GM23338 (cell line): ENCODE results near the gene NLRP1. TPM values are rescaled to one million over a fixed set of nuclear protein-coding genes. Genes with fewer than 3 reads are reported as not detected.

Experiments used
- ATAC-seq: fragments of 200-7000 bp; cut with Tn5 transposase; 3 replicates; pipeline ENCODE4 v1.9.1; 2020
- DNase-seq: peaks from one replicate; pipeline ENCODE4 v3.0.0-alpha.2; 2015; ENCODE audit warnings: low spot score
- H2AFZ ChIP-seq: fragments of 200-600 bp; sonication (generic); 2 replicates; pipeline ENCODE4 v1.8.0; 2016; ENCODE audit warnings: antibody characterized with exemption, mild to moderate bottlenecking, moderate library complexity
- H3F3A ChIP-seq: fragments of 200-600 bp; sonication (generic); replicated peaks from 2 replicates; pipeline ENCODE4 v1.8.0; 2017; ENCODE audit warnings: antibody characterized with exemption, mixed run types, low read depth
- H3K27ac ChIP-seq: fragments of 200-600 bp; sonication (generic); 2 replicates; pipeline ENCODE4 v1.6.1; 2016; ENCODE audit warnings: low read depth
- H3K27me3 ChIP-seq: fragments of 200-600 bp; sonication (generic); 2 replicates; pipeline ENCODE4 v1.8.0; 2016; ENCODE audit warnings: mild to moderate bottlenecking, mixed run types, moderate library complexity; ENCODE audit not compliant: insufficient read depth
- H3K36me3 ChIP-seq: fragments of 200-600 bp; sonication (generic); 2 replicates; pipeline ENCODE4 v1.8.0; 2016; ENCODE audit warnings: mild to moderate bottlenecking; ENCODE audit not compliant: insufficient read depth
- H3K4me1 ChIP-seq: fragments of 200-600 bp; sonication (generic); 2 replicates; pipeline ENCODE4 v1.8.0; 2016; ENCODE audit warnings: mild to moderate bottlenecking, moderate library complexity; ENCODE audit not compliant: insufficient read depth
- H3K4me2 ChIP-seq: fragments of 200-600 bp; sonication (generic); 2 replicates; pipeline ENCODE4 v1.7.1; 2017; ENCODE audit warnings: mixed run types
- H3K4me3 ChIP-seq: fragments of 200-600 bp; sonication (generic); 2 replicates; pipeline ENCODE4 v1.6.1; 2016; ENCODE audit warnings: mixed run types
- H3K79me2 ChIP-seq: fragments of 200-600 bp; sonication (generic); replicated peaks from 2 replicates; pipeline ENCODE4 v1.8.0; 2017; ENCODE audit warnings: mild to moderate bottlenecking; ENCODE audit not compliant: insufficient read depth
- H3K9me2 ChIP-seq: fragments of 200-600 bp; sonication (generic); 2 replicates; pipeline ENCODE4 v1.8.0; 2017; ENCODE audit not compliant: insufficient read depth
- H4K20me1 ChIP-seq: fragments of 200-600 bp; sonication (generic); replicated peaks from 2 replicates; pipeline ENCODE4 v1.8.0; 2017; ENCODE audit warnings: mild to moderate bottlenecking; ENCODE audit not compliant: insufficient read depth
- H3K27ac Mint-ChIP-seq: 2 replicates; pipeline ENCODE4 v1.8.0; 2020; ENCODE audit warnings: inconsistent platforms, mild to moderate bottlenecking, moderate library complexity, mixed read lengths
- H3K27me3 Mint-ChIP-seq: 3 replicates; pipeline ENCODE4 v1.8.0; 2022; ENCODE audit warnings: low read depth, mild to moderate bottlenecking, moderate library complexity, mixed read lengths, inconsistent platforms; ENCODE audit not compliant: insufficient read depth, poor library complexity
- H3K36me3 Mint-ChIP-seq: 3 replicates; pipeline ENCODE4 v1.8.0; 2021; ENCODE audit warnings: low read depth, mild to moderate bottlenecking, inconsistent platforms, moderate library complexity, mixed read lengths
- H3K4me1 Mint-ChIP-seq: 3 replicates; pipeline ENCODE4 v1.8.0; 2020; ENCODE audit warnings: mild to moderate bottlenecking, inconsistent platforms, mixed read lengths
- H3K4me3 Mint-ChIP-seq: 3 replicates; pipeline ENCODE4 v1.8.0; 2021; ENCODE audit warnings: moderate library complexity, mild to moderate bottlenecking, inconsistent platforms, mixed read lengths
- H3K9me3 Mint-ChIP-seq: 3 replicates; pipeline ENCODE4 v1.8.0; 2020; ENCODE audit warnings: moderate library complexity, mild to moderate bottlenecking, inconsistent platforms, mixed read lengths
- CREB1 ChIP-seq: fragments of 250-450 bp; sonication (Bioruptor Pico); IDR thresholded peaks from 2 replicates; pipeline ENCODE4 v1.5.0; 2020; ENCODE audit warnings: low read depth, mild to moderate bottlenecking, moderate library complexity
- EZH2 ChIP-seq: fragments of 200-600 bp; sonication (generic); IDR thresholded peaks from one replicate; pipeline ENCODE4 v1.8.0; 2017; ENCODE audit warnings: antibody characterized with exemption, mild to moderate bottlenecking, low read depth; ENCODE audit not compliant: unreplicated experiment
- EZH2phosphoT487 ChIP-seq: fragments of 200-600 bp; sonication (generic); IDR thresholded peaks from one replicate; pipeline ENCODE4 v1.8.1; 2018; ENCODE audit warnings: antibody characterized with exemption; ENCODE audit not compliant: unreplicated experiment
- POLR2AphosphoS5 ChIP-seq: IDR thresholded peaks from 2 replicates; pipeline ENCODE4 v1.6.1; 2016; ENCODE audit warnings: antibody characterized with exemption, low read depth
- polyA plus RNA-seq: library from polyadenylated mRNA; unstranded; fragments of >200 nt; fragmentation: Nextera tagmentation; extraction: Ambion mirVana; gene quantifications from 2 replicates; pipeline ENCODE4 v1.2.1, GENCODE V29; 2016
- total RNA-seq: library from RNA; depleted of rRNA; stranded (reverse); fragments of >200 nt; shearing (Covaris generic); gene quantifications from 2 replicates; pipeline ENCODE4 v1.2.3, GENCODE V29; 2014
- TF ChIP-seq, protein P1 (sequence below): IDR thresholded peaks from 2 replicates; pipeline ENCODE4 v1.6.1; 2016; ENCODE audit warnings: antibody characterized with exemption

NLRP1 gene
- total and polyA plus RNA-seq, 2 experiments from 2014 or later = 7.6 to 16.2 TPM

DNA sequence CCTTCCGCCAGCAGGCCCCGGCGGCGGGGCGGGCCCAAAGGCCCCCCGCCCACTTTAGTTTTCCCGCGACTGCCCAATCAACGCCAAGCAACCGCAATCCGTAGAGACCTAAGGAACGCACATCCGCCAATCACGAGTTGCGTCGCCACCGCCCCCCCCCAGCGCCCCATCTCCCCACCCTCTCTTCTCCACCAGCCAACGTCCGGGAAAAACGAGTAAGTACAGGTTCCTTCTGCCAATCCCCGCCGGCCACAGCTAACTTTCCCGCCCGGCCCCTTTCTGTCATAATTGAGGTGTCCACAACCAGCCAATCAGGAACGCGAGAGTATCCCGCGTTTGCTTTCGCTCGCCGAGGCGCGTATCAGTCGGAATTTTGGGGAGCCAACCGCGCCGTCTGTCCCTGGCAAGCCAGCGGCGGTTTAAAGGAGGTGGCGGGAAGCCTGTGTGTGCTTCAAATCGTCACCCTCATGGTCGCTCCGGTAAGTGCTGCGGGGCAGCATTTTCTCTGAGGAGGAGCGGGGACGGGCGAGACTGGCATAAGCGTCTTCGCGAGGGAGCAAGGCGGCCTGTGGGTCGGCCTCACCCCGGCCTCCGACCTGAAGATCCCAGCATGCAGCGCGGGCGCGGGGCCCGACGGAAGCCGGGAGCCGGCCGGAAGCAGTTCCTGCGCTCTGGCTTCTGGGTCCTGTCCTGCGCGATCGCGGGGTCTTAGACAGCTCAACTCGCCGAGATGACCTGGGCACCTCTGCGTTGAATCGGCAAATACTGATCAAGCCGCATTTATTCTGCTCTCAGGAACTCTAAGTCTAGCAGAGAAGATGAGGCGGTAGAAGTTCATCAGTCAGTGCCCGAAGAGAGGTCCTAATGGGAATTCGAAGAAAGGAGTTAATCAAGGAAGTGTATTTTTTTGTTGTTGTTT lies 97.8 kb downstream of the NLRP1 start, which contains the start of gene MIS12:
Gene MIS12, plus strand, starts transcription at position 361 of the 919 bp plus-strand sequence. CDS start 2,297 bp downstream, outside the sequence.
- Mint-ChIP-seq H3K36me3 (peaks cover 61% of the 10 kb centered on the region), H3K9me3 (no peaks in the 10 kb centered on the region), H3K4me3 (peak within 1 kb of the TSS; percentile 97), H3K27me3 (peaks cover 18% of the 10 kb centered on the region), H3K27ac (peak within 1 kb of the TSS; percentile 100), H3K4me1 (peaks cover 7% of the 10 kb centered on the region; the same call in 2 of the 3 replicates)
- Histone ChIP-seq H3K27ac (peak within 1 kb of the TSS; percentile 99), H3K27me3 (no peaks in the 10 kb centered on the region), H3K79me2 (peaks cover 76% of the 10 kb centered on the region), H3K9me2 (no peaks in the 10 kb centered on the region), H3K36me3 (peaks cover 28% of the 10 kb centered on the region), H3K4me3 (peak within 1 kb of the TSS; percentile 99), H4K20me1 (peaks cover 15% of the 10 kb centered on the region), H3K4me2 (peak within 1 kb of the TSS; percentile 100), H3F3A (peaks cover 7% of the 10 kb centered on the region; the same call in 1 of the 2 replicates), H3K4me1 (peaks cover 20% of the 10 kb centered on the region), H2AFZ (peak within 1 kb of the TSS; percentile 56; the same call in 1 of the 2 replicates)
- ATAC-seq (peak; percentile 94), DNase-seq (peak; percentile 100)
- TF ChIP-seq POLR2AphosphoS5 (peak; percentile 85), EZH2 (no peak), EZH2phosphoT487 (no peak), CREB1 (CRISPR knock-in tag) (peak; percentile 83)
- TF ChIP-seq, protein P1, sequence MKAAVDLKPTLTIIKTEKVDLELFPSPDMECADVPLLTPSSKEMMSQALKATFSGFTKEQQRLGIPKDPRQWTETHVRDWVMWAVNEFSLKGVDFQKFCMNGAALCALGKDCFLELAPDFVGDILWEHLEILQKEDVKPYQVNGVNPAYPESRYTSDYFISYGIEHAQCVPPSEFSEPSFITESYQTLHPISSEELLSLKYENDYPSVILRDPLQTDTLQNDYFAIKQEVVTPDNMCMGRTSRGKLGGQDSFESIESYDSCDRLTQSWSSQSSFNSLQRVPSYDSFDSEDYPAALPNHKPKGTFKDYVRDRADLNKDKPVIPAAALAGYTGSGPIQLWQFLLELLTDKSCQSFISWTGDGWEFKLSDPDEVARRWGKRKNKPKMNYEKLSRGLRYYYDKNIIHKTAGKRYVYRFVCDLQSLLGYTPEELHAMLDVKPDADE = peak; percentile 79

DNA sequence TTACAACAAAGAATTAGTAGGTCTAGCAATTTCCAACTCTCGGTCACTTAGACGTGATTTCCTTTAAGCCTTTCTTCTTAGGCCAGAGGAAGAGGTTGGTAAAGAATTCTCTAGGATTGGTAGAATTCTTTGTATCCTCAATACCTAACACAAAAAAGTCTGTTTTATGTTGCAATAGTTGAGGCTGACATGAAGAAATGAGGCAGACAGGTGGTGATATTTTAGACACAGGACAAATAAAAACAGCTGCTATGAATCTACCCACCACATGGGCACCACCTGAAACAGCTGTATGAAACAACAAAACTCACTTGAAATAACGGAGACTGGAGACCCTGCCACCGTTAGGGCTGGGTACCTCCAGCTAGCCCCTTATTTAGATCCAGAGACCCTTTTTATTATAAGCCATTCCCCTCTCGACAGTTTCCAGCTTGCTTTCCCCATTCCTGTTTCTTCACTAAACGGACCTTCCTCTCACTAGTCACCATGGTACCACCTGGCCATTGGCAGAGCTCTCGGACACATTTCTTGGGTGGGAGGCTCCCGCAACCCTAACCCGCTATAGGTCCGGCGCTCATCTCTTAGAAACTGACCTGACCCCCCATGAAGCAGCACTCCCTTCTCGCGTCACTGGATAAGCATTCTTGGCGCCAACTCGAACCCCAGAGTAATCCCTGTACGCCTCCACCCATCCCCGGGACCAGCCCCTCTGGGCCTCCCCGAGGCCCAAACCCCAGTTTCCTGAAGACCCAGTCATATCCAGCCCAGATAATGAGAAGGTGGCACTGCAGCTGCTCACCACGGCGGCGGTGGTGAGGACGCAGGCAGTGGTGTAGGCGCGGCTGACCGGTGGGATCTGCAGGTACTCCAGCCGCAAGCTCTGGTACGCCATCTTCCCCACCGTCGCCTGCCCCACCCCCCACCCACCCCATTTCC lies 98.8 kb downstream of the NLRP1 start, which contains the start of gene DERL2:
Gene DERL2, minus strand, starts transcription at position 909 of the 936 bp plus-strand sequence. Its CDS starts 17 bp downstream, at position 892.
- peak within 1 kb of the TSS; percentile 100 for H3K4me2 ChIP-seq
- H4K20me1 ChIP-seq = peaks cover 15% of the 10 kb centered on the region
- no peaks in the 10 kb centered on the region for H3K9me2 ChIP-seq
- H3K4me3 ChIP-seq = peak within 1 kb of the TSS; percentile 99
- Mint-ChIP-seq H3K27me3 (peaks cover 18% of the 10 kb centered on the region), H3K36me3 (peaks cover 63% of the 10 kb centered on the region), H3K4me3 (peak within 1 kb of the TSS; percentile 97), H3K9me3 (no peaks in the 10 kb centered on the region), H3K27ac (peak within 1 kb of the TSS; percentile 100), H3K4me1 (peaks cover 7% of the 10 kb centered on the region; the same call in 2 of the 3 replicates)
- DNase-seq (peak; percentile 81), ATAC-seq (peak; percentile 40)
- TF ChIP-seq POLR2AphosphoS5 = no peak
- TF ChIP-seq CREB1 (CRISPR knock-in tag) = peak; percentile 47; the same call in 1 of the 2 replicates
- no peak for TF ChIP-seq EZH2
- peak within 1 kb of the TSS; percentile 99 for H3K27ac ChIP-seq
- peak within 1 kb of the TSS; percentile 56; the same call in 1 of the 2 replicates for H2AFZ ChIP-seq
- H3K4me1 ChIP-seq = peaks cover 20% of the 10 kb centered on the region
- H3K79me2 ChIP-seq = peaks cover 85% of the 10 kb centered on the region
- peaks cover 7% of the 10 kb centered on the region; the same call in 1 of the 2 replicates for H3F3A ChIP-seq
- no peaks in the 10 kb centered on the region for H3K27me3 ChIP-seq
- peaks cover 28% of the 10 kb centered on the region for H3K36me3 ChIP-seq
